ENCODE results near the gene ENOPH1.
"Not testable (repeated sequence)": the region's sequence is repeated elsewhere in the genome, so short reads cannot be mapped to it uniquely, and the experiment has no call there.

Gene ENOPH1

GRCh38 chr4:82428969-82429727 lies 1.2 kb upstream of the ENOPH1 start:
- DNase-seq = peak; percentile 40

DNA sequence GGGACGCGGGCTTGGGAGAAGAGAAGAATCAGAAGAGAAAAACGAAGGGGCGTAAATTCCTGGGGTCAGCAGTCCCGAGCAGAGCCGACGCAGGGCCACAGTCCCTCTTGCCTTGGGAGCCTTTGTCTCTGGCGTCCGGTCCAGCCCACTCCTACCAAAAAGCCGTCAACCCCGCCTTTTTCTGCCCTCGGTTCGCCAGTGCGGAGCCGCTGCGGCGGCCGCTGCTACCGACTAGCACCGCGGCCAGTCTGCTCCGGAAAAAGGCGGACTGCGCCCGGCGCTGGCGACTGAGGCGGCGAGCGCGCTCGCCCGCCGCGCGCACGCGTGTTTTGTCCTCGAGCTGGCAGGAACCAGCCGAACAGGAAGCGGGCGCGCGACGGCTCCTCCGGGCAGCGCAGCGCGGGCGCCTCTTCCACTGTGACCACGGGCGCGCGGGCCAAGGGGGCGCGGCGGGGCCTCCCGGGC lies 630 bp upstream of the ENOPH1 start:
- DNase-seq = no peak

DNA sequence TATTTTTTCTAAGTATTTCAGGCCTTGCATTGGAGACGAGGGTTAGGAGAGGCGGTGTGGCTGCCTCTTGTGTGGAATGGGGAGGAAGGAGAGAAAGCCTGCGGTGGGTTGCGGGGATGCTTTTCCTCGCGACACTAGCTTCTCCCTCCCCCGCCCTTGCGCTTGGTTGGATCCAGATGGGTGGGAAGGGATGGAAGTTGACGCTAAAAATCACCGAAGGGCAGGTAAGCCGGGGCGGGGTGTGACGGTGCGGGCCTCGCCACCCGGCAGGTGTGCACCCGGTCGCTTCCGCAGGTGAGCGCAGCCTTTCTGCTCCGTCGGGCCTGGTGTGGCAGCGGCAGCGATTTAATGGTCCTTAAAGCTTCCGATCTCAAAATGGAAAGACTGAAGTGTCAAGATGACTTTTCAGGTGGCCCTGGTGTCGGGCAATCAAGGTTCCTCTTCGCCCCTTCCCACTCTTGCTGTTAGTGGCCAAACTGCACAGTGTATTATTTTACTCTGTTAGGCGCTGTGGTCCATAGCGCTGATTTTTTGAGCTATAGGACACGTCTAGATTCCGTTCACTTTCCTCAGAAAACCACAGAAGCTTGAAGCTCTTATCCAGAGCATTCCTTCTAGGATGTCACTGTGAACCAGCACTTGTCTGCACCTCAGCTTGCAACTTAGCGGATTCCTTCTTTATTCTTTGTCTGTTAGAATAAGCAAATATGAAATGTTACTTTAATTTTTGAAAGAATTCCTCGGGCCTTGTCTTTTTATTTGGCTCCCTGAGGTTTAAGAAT lies 765 bp downstream of the ENOPH1 start:
- DNase-seq = no peak

DNA sequence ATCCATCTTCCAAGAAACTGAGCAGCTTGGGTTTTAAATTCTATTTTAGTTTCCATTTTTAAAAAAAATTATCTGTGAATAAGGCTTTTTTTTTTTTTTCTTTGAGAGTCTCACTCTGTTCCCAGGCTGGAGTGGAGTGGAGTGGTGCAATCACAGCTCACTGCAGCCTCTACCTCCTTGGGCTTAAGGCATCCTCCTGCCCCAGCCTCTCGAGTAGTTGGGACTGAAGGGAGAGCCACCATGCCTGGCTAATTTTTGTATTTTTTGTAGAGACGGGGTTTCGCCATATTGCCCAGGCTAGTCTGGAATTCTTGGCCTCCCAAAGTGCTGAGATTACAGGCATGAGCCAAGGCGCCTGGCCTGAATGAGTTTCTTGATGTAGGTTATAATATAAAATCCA lies 1.4 kb downstream of the ENOPH1 start:
- DNase-seq = no peak

DNA sequence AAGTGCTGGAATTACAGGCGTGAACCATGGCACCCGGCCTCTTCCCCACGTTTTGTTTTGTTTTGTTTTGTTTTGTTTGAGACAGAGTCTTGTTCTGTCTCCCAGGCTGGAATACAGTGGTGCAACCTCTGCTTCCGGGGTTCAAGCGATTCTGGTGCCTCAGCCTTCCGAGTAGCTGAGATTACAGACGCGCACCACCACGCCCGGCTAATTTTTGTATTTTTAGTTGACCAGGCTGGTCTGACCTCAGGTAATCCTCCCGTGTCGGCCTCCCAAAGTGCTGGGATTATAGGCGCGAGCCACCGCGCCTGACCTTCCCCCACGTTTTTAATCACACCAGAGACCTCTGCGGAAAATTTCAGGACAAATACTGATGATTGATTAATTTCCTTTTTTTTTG lies 2.2 kb downstream of the ENOPH1 start:
- no peak for DNase-seq

DNA sequence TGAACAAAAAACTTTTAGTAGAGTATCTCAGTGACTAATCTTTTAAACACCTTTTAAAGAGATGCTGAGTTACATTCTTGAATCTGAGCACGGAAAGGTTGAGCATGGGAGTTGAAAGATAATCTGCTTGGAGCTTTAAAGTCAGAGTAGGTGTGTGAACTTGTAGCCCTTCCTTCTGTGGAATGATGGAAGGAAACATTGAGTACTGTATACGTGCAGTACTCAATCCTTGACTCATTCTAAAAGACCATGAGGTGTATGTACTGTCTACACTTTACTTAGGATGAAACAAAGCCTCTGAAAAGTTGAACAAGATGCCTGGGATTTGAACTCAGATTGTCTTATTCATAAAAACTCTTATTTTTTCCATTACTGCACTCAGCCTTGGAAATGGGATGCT lies 3.4 kb downstream of the ENOPH1 start:
- DNase-seq = no peak

DNA sequence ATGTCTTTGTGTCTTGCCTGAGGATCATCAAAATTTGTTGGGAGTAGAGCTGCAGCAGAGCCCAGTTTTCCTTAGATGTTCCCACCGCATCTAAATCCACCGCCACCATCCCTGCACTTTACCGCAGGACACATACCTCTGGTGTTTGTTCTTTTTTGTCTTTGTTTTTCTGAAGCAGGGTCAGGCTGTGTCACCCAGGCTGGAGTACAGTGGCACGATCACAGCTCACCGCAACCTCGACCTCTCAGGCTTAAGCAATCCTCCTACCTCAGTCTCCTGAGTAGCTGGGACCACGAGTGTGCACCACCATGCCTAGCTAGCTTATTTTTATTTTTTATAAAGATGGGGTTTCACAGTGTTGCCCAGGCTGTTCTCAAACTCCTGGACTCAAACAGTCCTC lies 4.6 kb downstream of the ENOPH1 start:
- no peak for DNase-seq

DNA sequence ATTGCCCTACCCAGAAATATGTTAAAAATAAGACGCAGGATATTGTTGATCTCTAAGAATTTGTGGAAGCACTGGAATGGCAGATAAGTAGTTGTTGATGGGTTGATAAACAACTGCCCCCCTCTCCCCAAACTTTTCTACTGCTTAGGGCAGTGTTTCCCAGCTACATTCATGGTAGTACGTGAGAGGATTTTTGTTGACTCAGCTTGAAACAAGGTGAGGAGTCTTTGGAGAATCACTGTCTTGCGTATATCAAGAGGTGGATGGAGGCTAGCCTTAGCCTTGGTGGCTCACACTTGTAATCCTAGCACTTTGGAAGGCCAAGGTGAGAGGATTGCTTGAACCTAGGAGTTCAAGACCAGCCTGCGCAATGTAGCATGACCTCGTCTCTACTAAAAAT lies 5.7 kb downstream of the ENOPH1 start:
- DNase-seq = no peak

DNA sequence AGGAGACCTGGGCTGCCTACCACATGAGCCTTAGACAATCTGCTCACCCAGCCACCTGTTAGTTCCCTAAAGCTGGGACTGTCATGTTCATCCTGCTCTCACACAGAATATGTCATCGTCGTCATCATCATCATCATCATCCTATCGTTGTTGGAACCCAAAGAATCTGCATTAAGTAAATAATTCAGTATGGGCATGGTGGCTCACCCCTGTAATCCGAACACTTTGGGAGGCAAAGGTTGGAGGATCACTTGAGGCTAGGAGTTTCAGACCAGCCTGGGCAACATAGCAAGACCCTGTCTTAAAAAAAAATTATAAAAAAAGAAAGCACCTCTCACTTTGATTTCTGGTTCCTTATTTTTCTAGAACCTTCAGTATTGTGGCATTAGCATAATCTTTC lies 6.4 kb downstream of the ENOPH1 start:
- no peak for DNase-seq

DNA sequence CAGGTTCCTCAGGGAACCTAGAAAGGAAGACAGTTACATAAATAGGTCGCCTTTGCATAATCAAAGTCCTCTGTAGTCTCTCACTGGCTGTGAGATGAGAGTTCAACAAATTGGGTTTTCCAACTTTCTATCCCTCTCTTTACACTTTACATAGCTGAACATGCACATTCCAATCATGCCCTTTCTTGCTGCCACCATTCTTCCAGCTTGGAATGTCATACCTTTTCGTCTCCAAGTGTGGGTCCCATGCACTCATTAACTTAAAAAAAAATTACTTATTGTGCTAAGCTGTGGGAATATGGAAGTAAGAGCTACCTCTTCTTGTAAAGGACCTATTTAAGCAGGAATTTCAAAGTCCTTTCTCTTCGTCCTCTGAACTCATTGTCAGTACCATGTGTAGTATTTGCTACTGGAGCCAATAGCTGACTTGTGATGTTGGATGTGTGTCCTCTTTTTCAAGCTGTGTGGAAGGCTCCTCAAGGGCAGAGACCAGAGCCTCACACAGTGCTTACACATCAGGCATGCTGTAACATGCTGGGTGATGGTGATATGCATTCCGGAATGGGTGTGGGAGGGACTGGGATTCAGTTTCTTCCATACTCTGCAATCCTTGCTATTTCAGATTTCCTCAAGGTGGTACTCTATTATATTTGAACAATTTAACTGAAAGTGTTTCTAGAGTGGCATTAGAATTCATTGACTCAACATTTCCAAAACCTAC lies 7.1 kb downstream of the ENOPH1 start:
- no peak for DNase-seq

DNA sequence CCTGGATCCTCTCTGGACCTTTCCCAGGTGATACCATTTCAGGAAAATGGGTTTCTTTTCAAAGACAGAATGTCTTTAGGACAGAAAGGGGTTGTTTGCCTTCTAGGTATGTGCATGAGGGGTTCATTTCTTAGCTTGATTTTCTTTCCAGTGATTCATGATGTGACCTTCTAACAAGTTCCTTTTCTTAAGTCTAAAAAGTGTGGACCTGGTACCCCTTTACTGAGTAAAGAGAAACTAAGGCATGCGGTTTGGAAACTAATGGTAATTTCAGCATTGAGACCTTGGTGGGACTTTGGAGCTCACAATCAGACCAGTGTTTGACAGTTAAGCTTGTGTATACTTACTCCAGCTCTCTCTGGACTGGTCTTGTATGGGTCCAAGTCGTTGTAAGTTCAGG lies 8.7 kb downstream of the ENOPH1 start:
- DNase-seq = no peak

DNA sequence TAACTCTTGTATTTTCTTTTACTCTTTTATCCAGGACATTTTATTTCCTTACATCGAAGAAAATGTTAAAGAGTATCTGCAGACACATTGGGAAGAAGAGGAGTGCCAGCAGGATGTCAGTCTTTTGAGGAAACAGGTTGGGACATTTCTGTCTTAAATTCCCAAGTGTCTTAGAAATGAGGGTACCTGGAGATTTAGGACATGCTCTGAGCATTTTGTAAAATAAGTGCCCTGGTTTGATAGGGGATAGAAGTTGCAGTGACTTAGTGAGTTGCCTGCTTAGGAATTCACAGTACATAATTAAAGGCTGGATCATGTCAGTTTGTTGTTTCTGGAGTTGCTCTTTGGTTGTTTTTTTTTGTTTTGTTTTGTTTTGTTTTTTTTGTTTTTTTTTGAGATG lies 17.5 kb downstream of the ENOPH1 start:
- no peak for DNase-seq

DNA sequence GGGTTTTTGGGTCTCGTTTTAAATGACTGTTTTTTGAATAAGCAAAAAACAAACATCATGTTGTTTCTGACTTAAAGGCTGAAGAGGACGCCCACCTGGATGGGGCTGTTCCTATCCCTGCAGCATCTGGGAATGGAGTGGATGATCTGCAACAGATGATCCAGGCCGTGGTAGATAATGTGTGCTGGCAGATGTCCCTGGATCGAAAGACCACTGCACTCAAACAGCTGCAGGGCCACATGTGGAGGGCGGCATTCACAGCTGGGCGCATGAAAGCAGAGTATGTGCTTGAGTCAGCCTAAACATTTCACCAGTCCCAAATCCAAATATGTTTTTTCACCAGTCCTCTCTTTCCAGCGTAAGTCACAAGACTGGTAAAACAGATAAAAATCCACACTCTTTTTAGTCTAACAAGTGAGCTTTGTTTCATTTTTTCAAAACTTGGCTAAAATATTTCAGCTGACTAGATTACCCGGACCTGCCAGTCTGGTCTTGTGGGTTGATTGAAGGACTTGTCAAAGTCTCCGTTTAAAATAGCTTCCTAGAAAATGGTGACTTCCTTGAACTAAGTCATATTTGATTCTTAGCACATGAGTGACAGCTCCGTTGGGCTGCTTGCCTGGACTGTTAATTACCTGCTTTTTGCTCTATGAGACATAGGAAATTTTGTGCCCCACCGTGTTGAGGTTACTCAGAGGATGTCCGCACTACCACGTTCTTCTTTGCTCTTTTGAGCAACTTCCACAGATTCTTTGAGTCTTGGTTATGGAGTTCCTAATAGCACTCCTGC lies 20.8 kb downstream of the ENOPH1 start:
- DNase-seq = no peak

DNA sequence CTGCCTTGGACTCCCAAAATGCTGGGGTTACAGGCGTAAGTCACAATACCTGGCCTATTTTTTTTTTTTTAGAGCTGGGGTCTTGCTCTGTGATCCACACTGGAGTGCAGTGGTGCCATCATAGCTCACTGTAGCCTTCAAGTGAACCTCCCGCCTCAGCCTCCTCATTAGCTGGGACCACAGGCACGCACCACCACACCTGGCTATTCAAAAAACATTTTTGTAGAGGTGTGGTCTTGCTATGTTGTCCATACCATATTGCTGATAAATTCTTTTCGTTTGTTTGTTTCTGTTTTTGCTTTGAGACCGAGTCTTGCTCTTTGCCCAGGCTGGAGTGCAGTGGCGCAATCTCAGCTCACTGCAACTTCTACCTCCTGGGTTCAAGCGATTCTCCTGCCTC lies 21.6 kb downstream of the ENOPH1 start:
- no peak for DNase-seq

DNA sequence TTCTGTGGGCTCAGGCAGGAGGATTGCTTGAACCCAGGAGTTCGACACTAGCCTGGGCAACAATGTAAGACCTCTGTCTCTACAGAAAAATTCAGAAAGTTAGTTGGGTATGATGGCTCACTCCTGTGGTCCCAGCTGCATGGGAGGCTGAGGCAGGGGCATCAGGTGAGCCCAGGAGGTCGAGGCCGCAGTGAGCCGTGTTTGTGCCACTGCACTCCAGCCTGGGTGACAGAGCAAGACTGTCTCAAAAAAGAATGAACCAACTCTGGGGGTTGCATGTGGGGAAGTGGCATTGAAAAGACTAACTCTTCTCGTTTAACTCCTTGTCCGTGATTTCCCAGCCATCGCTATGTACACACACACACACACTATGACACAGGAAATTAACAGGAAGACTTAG lies 26.9 kb downstream of the ENOPH1 start:
- DNase-seq = no peak

DNA sequence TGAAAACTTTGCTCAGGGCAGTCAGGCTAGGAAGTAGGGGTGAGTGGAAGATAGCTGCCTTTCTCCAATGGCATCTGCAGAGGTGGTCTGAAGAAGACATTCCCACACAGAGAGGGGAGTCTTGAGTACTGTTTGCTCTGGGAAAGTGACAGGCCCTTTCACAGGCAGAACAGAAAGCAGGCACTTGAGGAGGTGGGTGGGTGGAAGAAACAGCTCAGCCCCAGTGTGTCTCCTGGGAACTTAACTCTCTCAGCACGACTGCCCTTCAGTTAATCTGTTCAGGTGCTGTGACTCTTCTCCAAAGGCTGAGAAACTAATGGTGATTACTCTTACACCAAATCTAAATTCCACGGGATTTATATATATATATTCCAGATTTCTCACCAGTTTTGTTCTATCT lies 28.3 kb downstream of the ENOPH1 start:
- DNase-seq = no peak

DNA sequence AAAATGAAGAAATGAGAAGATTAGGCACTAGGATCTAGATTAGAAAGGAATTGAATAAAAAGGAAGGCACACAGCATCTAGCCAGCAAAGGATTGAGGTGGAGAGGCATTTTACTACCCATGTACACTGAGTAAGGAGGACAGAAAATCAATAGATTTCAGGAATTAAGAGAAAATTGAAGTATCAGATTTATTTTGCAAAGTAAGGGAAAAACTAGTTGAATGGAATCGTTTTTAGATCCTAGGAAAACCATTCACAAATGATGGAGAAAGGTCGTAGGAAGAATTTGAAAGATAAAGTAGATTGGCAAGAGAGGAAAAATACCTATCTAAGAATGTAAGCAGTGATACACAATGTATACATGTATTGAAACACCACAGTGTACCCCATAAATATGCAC lies 31.3 kb downstream of the ENOPH1 start:
- no peak for DNase-seq

GRCh38 chr4:82462415-82462831 lies 32.0 kb downstream of the ENOPH1 start:
- DNase-seq = peak; percentile 15

DNA sequence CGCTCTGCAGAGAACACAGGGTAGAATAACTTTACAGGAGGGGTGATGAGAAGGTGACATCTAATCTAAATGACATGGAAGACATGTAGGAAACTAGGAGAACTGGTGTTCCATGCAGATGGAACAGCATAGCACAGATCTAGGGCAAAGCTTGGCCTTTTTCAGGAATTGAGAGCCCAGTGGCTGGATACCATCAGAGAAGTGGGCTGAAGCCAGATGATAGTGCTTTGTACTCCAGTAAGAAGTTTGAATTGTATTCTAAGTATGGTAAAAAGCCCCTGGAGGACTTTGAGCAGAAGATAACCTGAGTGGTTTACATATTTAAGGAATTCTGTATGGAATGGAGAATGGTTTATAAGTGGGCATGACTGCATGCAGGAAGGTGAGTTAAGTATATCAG lies 32.8 kb downstream of the ENOPH1 start:
- no peak for DNase-seq

GRCh38 chr4:82467471-82467870 lies 37.1 kb downstream of the ENOPH1 start:
- no peak for DNase-seq

GRCh38 chr4:82469791-82470345 lies 39.5 kb downstream of the ENOPH1 start:
- no peak for DNase-seq

GRCh38 chr4:82473080-82473479 lies 42.7 kb downstream of the ENOPH1 start:
- DNase-seq = not testable (repeated sequence)
